ENCODE results near the gene G3BP1.
"Not testable (repeated sequence)": the region's sequence is repeated elsewhere in the genome, so short reads cannot be mapped to it uniquely, and the experiment has no call there.

The G3BP1 gene

GRCh38 chr5:151757233-151758140, 14.3 kb upstream of the G3BP1 start:
- DNase-seq (ENCODE audit: low spot score): peak; percentile 34

GRCh38 chr5:151758141-151758429, 13.7 kb upstream of the G3BP1 start:
- peak; percentile 34 for DNase-seq (ENCODE audit: low spot score)

- DNase-seq (ENCODE audit: low spot score): peak; percentile 97
Observed at GRCh38 chr5:151758430-151759241, 13.1 kb upstream of the G3BP1 start, which contains the start of gene ATOX1. ATOX1 (minus strand) TSS chr5:151758631; CDS start chr5:151758551, 80 bp downstream.

GRCh38 chr5:151764801-151765200, 7.0 kb upstream of the G3BP1 start:
- no peak for DNase-seq (ENCODE audit: low spot score)

- no peak for DNase-seq (ENCODE audit: low spot score)
Observed at GRCh38 chr5:151766975-151767374, 4.8 kb upstream of the G3BP1 start.

GRCh38 chr5:151770383-151771258, 1.1 kb upstream of the G3BP1 start:
- peak; percentile 54 for DNase-seq (ENCODE audit: low spot score)

- peak; percentile 30 for DNase-seq (ENCODE audit: low spot score)
Observed at GRCh38 chr5:151772029-151772845, 483 bp downstream of the G3BP1 start.

- peak; percentile 42 for DNase-seq (ENCODE audit: low spot score)
Observed at GRCh38 chr5:151772846-151773561, 1.2 kb downstream of the G3BP1 start.

- DNase-seq (ENCODE audit: low spot score): no peak
Observed at GRCh38 chr5:151773951-151774350, 2.2 kb downstream of the G3BP1 start.

- DNase-seq (ENCODE audit: low spot score): no peak
Observed at GRCh38 chr5:151775025-151775606, 3.4 kb downstream of the G3BP1 start.

- no peak for DNase-seq (ENCODE audit: low spot score)
Observed at GRCh38 chr5:151779531-151780125, 7.9 kb downstream of the G3BP1 start.

- DNase-seq (ENCODE audit: low spot score): no peak
Observed at GRCh38 chr5:151780348-151780747, 8.6 kb downstream of the G3BP1 start.

- DNase-seq (ENCODE audit: low spot score): no peak
Observed at GRCh38 chr5:151781201-151781600, 9.4 kb downstream of the G3BP1 start.

- not testable (repeated sequence) for DNase-seq (ENCODE audit: low spot score)
Observed at GRCh38 chr5:151783664-151784063, 11.9 kb downstream of the G3BP1 start.

- DNase-seq (ENCODE audit: low spot score): no peak
Observed at GRCh38 chr5:151784141-151784540, 12.4 kb downstream of the G3BP1 start.

GRCh38 chr5:151786468-151786867, 14.7 kb downstream of the G3BP1 start:
- DNase-seq (ENCODE audit: low spot score): no peak

GRCh38 chr5:151787817-151788216, 16.1 kb downstream of the G3BP1 start:
- DNase-seq (ENCODE audit: low spot score): no peak

- DNase-seq (ENCODE audit: low spot score): no peak
Observed at GRCh38 chr5:151793358-151793757, 21.6 kb downstream of the G3BP1 start.

GRCh38 chr5:151795426-151795825, 23.7 kb downstream of the G3BP1 start:
- no peak for DNase-seq (ENCODE audit: low spot score)

GRCh38 chr5:151798674-151799073, 26.9 kb downstream of the G3BP1 start:
- DNase-seq (ENCODE audit: low spot score): no peak
